ENCODE data around the gene NT5C.

The NT5C gene

DNA sequence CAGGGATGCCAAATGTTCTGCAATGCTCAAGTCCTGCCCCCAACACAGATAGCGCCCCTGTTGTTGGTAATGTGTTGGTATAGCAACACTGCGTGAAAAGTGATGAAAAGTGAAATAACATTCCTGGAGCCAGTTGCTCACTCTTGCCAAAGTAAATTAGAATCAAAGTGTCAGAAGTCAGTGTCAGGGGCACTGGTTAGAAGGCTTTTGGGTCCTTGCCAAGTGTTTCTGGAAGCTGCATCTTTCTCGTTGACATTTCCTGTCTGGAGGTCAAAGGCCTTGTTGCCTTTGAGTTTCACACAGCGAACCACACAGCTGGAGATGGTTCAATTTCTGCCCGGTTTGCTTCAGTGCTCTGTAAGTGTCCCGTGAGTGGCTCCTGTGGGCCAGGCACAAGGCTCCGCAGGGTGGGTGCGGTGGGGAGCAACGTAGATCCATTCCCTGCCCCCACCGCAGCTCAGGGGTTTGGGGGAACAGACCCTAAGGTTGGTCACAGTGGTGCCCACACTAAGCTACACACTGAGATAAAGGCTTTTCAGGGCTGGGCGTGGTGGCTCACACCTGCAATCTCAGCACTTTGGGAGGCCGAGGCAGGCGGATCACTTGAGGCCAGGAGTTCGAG lies 47.4 kb downstream of the NT5C start:
- Histone ChIP-seq H3K9me3 (ENCODE audit: control insufficient read depth, insufficient read depth, low read length) (no peaks in the 10 kb centered on the region), H3K4me1 (ENCODE audit: control insufficient read depth, insufficient read depth, low read length) (peaks cover 9% of the 10 kb centered on the region), H3K36me3 (ENCODE audit: control insufficient read depth, insufficient read depth, low read length) (no peaks in the 10 kb centered on the region), H3K9ac (ENCODE audit: low read depth, low read length) (no peak overlapping the region), H3K27me3 (ENCODE audit: control insufficient read depth, insufficient read depth, low read length) (no peaks in the 10 kb centered on the region), H3K4me3 (ENCODE audit: low read depth, low read length) (no peak overlapping the region)

DNA sequence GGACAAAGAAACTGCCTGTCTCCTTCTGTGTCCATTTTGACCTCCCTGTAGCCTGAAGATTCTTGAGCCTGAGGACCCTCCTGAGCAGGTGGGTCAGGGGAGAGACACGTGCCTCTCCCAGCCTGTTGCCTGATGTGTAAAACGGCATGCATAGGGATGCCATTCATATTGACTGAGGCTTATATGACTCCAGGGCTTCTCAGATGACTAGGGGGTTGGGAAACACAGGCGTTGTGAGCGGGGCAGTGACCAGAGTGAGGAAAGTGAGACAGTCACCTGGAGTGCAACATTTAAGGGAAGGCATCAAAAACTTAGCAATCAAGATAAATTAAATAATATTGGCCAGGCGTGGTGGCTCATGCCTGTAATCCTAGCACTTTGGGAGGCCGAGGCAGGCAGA lies 48.9 kb downstream of the NT5C start:
- H3K27me3 ChIP-seq (ENCODE audit: control insufficient read depth, insufficient read depth, low read length) = no peaks in the 10 kb centered on the region
- H3K36me3 ChIP-seq (ENCODE audit: control insufficient read depth, insufficient read depth, low read length) = no peaks in the 10 kb centered on the region
- H3K9me3 ChIP-seq (ENCODE audit: control insufficient read depth, insufficient read depth, low read length) = no peaks in the 10 kb centered on the region
- no peak overlapping the region for H3K4me3 ChIP-seq (ENCODE audit: low read depth, low read length)
- no peak overlapping the region for H3K9ac ChIP-seq (ENCODE audit: low read depth, low read length)
- peaks cover 7% of the 10 kb centered on the region for H3K4me1 ChIP-seq (ENCODE audit: control insufficient read depth, insufficient read depth, low read length)

- Histone ChIP-seq H3K4me3 (ENCODE audit: low read depth, low read length) (no peak overlapping the region), H3K4me1 (ENCODE audit: control insufficient read depth, insufficient read depth, low read length) (peaks cover 7% of the 10 kb centered on the region), H3K27me3 (ENCODE audit: control insufficient read depth, insufficient read depth, low read length) (no peaks in the 10 kb centered on the region), H3K9ac (ENCODE audit: low read depth, low read length) (no peak overlapping the region), H3K36me3 (ENCODE audit: control insufficient read depth, insufficient read depth, low read length) (no peaks in the 10 kb centered on the region), H3K9me3 (ENCODE audit: control insufficient read depth, insufficient read depth, low read length) (no peaks in the 10 kb centered on the region)
These were observed 49.7 kb downstream of the NT5C start for GRCh38 chr17:75081611-75082540.

Data from iPS-15b (cell line).